Measurements from ENCODE around the gene A2ML1. TPM values are rescaled to one million over a fixed set of nuclear protein-coding genes. Genes with fewer than 3 reads are reported as not detected.
"Not testable (repeated sequence)": the region's sequence is repeated elsewhere in the genome, so short reads cannot be mapped to it uniquely, and the experiment has no call there.

Gene A2ML1
- total RNA-seq, 1 experiment from 2014 or later, result 3.3 TPM

DNA sequence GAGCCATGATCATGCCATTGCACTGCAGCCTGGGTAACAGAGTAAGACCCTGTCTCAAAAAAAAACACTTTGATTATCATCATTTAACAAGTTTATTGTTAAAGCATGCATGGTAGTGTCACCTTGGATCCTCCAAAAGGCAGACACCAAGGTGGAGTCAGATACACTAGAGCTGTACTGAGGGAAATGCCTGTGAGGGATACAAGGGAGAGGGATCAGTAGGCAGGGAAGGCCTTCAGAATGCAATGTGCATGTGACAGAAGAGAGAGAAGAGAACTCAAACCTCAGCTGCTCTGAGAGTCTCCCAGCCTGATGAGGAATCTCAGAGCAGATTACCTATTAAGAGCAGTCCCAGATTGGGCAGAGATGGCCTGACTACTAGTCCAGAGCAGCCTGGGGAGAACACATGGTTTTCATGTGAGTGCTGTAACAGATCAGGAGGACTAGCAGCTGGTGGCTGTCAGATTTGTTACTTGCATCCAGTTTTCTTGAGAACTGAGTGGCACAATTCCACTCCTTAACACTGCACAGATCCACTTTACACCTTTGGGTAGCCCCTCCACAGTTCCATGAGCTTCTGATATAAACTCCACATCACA is 38.0 kb upstream of the A2ML1 start:
- no TSS peak for BruUV-seq (replicated peaks)
- H3K27ac ChIP-seq (ENCODE audit: low read depth, low read length, poor library complexity, severe bottlenecking), result no peak overlapping the region
- H3K36me3 ChIP-seq (ENCODE audit: insufficient read depth, low read length, poor library complexity, severe bottlenecking), result peaks cover 6% of the 10 kb centered on the region
- no peaks in the 10 kb centered on the region for H3K9me3 ChIP-seq (ENCODE audit: low read depth, low read length, poor library complexity, severe bottlenecking)
- ChIA-PET CTCF (no interaction called here), POLR2A (ENCODE audit: low non-redundant PET) (no interaction called here)
- H3K27me3 ChIP-seq (replicated peaks; ENCODE audit: insufficient read depth, low read depth, low read length, poor library complexity), result no peaks in the 10 kb centered on the region
- H3K4me3 ChIP-seq (ENCODE audit: low read depth, low read length, poor library complexity, severe bottlenecking), result no peak overlapping the region
- no peaks in the 10 kb centered on the region for H3K4me1 ChIP-seq (ENCODE audit: insufficient read depth, low read length, poor library complexity, severe bottlenecking)
- no peak for DNase-seq (ENCODE audit: low spot score)
- TF ChIP-seq, protein P1, sequence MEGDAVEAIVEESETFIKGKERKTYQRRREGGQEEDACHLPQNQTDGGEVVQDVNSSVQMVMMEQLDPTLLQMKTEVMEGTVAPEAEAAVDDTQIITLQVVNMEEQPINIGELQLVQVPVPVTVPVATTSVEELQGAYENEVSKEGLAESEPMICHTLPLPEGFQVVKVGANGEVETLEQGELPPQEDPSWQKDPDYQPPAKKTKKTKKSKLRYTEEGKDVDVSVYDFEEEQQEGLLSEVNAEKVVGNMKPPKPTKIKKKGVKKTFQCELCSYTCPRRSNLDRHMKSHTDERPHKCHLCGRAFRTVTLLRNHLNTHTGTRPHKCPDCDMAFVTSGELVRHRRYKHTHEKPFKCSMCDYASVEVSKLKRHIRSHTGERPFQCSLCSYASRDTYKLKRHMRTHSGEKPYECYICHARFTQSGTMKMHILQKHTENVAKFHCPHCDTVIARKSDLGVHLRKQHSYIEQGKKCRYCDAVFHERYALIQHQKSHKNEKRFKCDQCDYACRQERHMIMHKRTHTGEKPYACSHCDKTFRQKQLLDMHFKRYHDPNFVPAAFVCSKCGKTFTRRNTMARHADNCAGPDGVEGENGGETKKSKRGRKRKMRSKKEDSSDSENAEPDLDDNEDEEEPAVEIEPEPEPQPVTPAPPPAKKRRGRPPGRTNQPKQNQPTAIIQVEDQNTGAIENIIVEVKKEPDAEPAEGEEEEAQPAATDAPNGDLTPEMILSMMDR (conservative IDR thresholded peaks at IDR 0.05; ENCODE audit: low read depth, low read length), result no peak
- no peak for TF ChIP-seq EZH2 (IDR thresholded peaks at IDR 0.05; ENCODE audit: borderline replicate concordance, low read depth, low read length, poor library complexity, severe bottlenecking)
- intact Hi-C loops (cut with micrococcal nuclease; ENCODE audit: unreplicated experiment), result no loop called here

DNA sequence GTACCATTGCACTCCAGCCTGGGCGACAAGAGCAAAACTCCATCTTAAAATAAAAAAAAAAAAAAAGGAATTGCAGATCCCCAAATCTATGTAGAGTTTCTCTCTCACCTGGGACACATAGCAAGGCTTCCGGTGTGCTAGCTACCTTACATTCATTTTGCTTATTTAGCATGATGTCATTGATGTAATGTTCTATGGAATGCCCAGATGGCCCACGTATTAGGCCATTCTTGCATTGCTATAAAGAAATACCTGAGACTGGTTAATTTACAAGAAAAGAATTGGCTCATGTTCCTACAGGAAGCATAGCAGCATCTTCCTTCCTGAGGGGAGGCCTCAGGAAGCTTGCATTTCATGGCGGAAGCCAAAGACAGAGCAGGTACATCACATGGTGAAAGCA is 36.9 kb upstream of the A2ML1 start:
- ChIA-PET POLR2A (ENCODE audit: low non-redundant PET) (interaction anchor here (0.6 kb wide), 1 partner anchor 1736 kb away, joined by 5 read pairs; no protein-coding TSS in a partner anchor), CTCF (interaction anchor here (0.6 kb wide), 1 partner anchor 75 kb away, joined by 7 read pairs; no protein-coding TSS in a partner anchor)
- Histone ChIP-seq H3K4me3 (ENCODE audit: low read depth, low read length, poor library complexity, severe bottlenecking) (no peak overlapping the region), H3K36me3 (ENCODE audit: insufficient read depth, low read length, poor library complexity, severe bottlenecking) (peaks cover 6% of the 10 kb centered on the region), H3K27ac (ENCODE audit: low read depth, low read length, poor library complexity, severe bottlenecking) (no peak overlapping the region), H3K9me3 (ENCODE audit: low read depth, low read length, poor library complexity, severe bottlenecking) (no peaks in the 10 kb centered on the region), H3K27me3 (replicated peaks; ENCODE audit: insufficient read depth, low read depth, low read length, poor library complexity) (no peaks in the 10 kb centered on the region), H3K4me1 (ENCODE audit: insufficient read depth, low read length, poor library complexity, severe bottlenecking) (no peaks in the 10 kb centered on the region)
- no peak for DNase-seq (ENCODE audit: low spot score)
- intact Hi-C loops (cut with micrococcal nuclease; ENCODE audit: unreplicated experiment), result no loop called here
- no TSS peak for BruUV-seq (replicated peaks)
- no peak for TF ChIP-seq EZH2 (IDR thresholded peaks at IDR 0.05; ENCODE audit: borderline replicate concordance, low read depth, low read length, poor library complexity, severe bottlenecking)
- TF ChIP-seq, protein P1 (conservative IDR thresholded peaks at IDR 0.05; ENCODE audit: low read depth, low read length), result no peak

DNA sequence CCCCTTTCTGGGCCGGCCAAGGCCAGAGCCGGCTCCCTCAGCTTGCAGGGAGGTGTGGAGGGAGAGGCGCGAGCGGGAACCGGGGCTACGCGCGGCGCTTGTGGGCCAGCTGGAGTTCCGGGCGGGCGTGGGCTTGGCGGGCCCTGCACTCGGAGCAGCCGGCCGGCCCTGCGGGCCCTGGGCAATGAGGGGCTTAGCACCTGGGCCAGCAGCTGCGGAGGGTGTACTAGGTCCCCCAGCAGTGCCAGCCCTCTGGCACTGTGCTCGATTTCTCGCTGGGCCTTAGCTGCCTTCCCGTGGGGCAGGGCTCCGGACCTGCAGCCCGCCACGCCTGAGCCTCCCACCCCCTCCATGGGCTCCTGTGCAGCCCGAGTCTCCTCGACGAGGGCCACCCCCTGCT is 35.2 kb upstream of the A2ML1 start:
- intact Hi-C loops (cut with micrococcal nuclease; ENCODE audit: unreplicated experiment); H3K4me3 ChIP-seq (ENCODE audit: low read depth, low read length, poor library complexity, severe bottlenecking); H3K36me3 ChIP-seq (ENCODE audit: insufficient read depth, low read length, poor library complexity, severe bottlenecking); H3K27ac ChIP-seq (ENCODE audit: low read depth, low read length, poor library complexity, severe bottlenecking); CTCF ChIA-PET; H3K9me3 ChIP-seq (ENCODE audit: low read depth, low read length, poor library complexity, severe bottlenecking); POLR2A ChIA-PET (ENCODE audit: low non-redundant PET); BruUV-seq (replicated peaks); H3K4me1 ChIP-seq (ENCODE audit: insufficient read depth, low read length, poor library complexity, severe bottlenecking); H3K27me3 ChIP-seq (replicated peaks; ENCODE audit: insufficient read depth, low read depth, low read length, poor library complexity); DNase-seq (ENCODE audit: low spot score): not testable (repeated sequence)

DNA sequence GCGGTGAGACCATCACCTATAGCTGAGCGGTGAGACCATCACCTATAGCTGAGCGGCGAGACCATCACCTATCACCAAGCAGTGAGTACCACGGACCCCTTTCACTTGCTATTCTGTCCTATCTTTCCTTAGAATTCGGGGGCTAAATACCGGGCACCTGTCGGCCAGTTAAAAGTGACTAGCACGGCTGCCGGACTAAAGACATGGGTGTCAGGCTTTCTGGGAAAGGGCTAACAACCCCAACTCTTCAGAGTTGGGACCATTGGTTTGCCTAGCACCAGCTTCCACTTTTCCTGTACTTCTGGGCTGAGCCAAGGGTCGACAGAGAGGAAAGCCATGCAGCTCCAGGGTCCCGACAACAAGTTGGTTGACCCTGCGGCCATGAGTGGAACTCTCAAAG is 33.7 kb upstream of the A2ML1 start:
- BruUV-seq (replicated peaks); H3K4me1 ChIP-seq (ENCODE audit: insufficient read depth, low read length, poor library complexity, severe bottlenecking); intact Hi-C loops (cut with micrococcal nuclease; ENCODE audit: unreplicated experiment); POLR2A ChIA-PET (ENCODE audit: low non-redundant PET); DNase-seq (ENCODE audit: low spot score); H3K27ac ChIP-seq (ENCODE audit: low read depth, low read length, poor library complexity, severe bottlenecking); H3K4me3 ChIP-seq (ENCODE audit: low read depth, low read length, poor library complexity, severe bottlenecking); CTCF ChIA-PET; H3K36me3 ChIP-seq (ENCODE audit: insufficient read depth, low read length, poor library complexity, severe bottlenecking); H3K9me3 ChIP-seq (ENCODE audit: low read depth, low read length, poor library complexity, severe bottlenecking); H3K27me3 ChIP-seq (replicated peaks; ENCODE audit: insufficient read depth, low read depth, low read length, poor library complexity): not testable (repeated sequence)

DNA sequence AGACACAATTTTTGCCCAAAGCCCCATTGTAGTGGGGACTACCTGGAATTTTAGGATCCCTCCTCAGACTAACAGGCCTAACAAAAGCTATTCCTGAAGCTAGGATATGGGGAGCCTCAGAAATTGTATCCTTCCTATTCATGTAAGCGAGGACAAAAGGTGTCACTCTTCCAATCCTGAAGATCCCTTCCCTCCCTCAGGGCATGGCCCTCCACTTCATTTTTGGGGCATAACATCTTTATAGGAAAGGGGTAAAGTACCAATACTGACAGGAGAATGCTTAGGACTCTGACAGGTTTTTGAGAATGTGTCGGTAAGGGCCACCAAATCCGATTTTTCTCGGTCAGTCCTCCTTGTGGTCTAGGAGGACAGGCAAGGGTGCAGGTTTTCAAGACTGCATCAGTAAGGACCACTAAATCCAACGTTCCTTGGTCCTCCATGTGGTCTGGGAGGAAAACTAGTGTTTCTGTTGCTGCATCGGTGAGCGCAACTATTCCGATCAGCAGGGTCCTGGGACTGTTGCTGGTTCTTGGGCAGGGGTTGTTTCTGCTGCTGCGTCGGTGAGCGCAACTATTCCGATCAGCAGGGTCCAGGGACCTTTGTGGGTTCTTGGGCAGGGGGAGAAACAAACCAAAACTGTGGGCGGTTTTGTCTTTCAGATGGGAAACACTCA is 32.9 kb upstream of the A2ML1 start:
- H3K9me3 ChIP-seq (ENCODE audit: low read depth, low read length, poor library complexity, severe bottlenecking); H3K27ac ChIP-seq (ENCODE audit: low read depth, low read length, poor library complexity, severe bottlenecking); BruUV-seq (replicated peaks); H3K4me1 ChIP-seq (ENCODE audit: insufficient read depth, low read length, poor library complexity, severe bottlenecking); H3K36me3 ChIP-seq (ENCODE audit: insufficient read depth, low read length, poor library complexity, severe bottlenecking); H3K4me3 ChIP-seq (ENCODE audit: low read depth, low read length, poor library complexity, severe bottlenecking); POLR2A ChIA-PET (ENCODE audit: low non-redundant PET); CTCF ChIA-PET; intact Hi-C loops (cut with micrococcal nuclease; ENCODE audit: unreplicated experiment); H3K27me3 ChIP-seq (replicated peaks; ENCODE audit: insufficient read depth, low read depth, low read length, poor library complexity); DNase-seq (ENCODE audit: low spot score): not testable (repeated sequence)

DNA sequence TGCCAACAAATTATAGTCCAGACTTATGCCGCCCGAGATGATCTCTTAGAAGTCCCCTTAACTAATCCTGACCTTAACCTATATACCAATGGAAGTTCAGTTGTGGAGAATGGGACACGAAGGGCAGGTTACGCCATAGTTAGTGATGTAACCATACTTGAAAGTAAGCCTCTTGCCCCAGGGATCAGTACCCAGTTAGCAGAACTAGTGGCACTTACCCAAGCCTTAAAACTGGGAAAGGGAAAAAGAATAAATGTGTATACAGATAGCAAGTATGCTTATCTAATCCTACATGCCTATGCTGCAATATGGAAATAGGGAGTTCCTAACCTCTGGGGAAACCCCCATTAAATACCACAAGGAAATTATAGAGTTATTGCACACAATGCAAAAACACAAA is 29.2 kb upstream of the A2ML1 start:
- H3K27me3 ChIP-seq (replicated peaks; ENCODE audit: insufficient read depth, low read depth, low read length, poor library complexity); CTCF ChIA-PET; POLR2A ChIA-PET (ENCODE audit: low non-redundant PET); BruUV-seq (replicated peaks); intact Hi-C loops (cut with micrococcal nuclease; ENCODE audit: unreplicated experiment); H3K4me3 ChIP-seq (ENCODE audit: low read depth, low read length, poor library complexity, severe bottlenecking); H3K9me3 ChIP-seq (ENCODE audit: low read depth, low read length, poor library complexity, severe bottlenecking); H3K4me1 ChIP-seq (ENCODE audit: insufficient read depth, low read length, poor library complexity, severe bottlenecking); H3K36me3 ChIP-seq (ENCODE audit: insufficient read depth, low read length, poor library complexity, severe bottlenecking); DNase-seq (ENCODE audit: low spot score); H3K27ac ChIP-seq (ENCODE audit: low read depth, low read length, poor library complexity, severe bottlenecking): not testable (repeated sequence)
